HG02870 (cell line): ENCODE data around the gene GPR151.
"Not testable (repeated sequence)": the region's sequence is repeated elsewhere in the genome, so short reads cannot be mapped to it uniquely, and the experiment has no call there.

Experiments used
- ATAC-seq: cut with Tn5 transposase; IDR thresholded peaks from one replicate; pipeline ENCODE4 v1.9.1; 2021; ENCODE audit warnings: mild to moderate bottlenecking, moderate library complexity; ENCODE audit not compliant: unreplicated experiment

Gene GPR151

GRCh38 chr5:146516151-146516475, at the start of gene GPR151:
TSS of gene GPR151 (minus strand) at chr5:146516190. CDS start at chr5:146516113, 77 bp downstream.
- ATAC-seq, result no peak

DNA sequence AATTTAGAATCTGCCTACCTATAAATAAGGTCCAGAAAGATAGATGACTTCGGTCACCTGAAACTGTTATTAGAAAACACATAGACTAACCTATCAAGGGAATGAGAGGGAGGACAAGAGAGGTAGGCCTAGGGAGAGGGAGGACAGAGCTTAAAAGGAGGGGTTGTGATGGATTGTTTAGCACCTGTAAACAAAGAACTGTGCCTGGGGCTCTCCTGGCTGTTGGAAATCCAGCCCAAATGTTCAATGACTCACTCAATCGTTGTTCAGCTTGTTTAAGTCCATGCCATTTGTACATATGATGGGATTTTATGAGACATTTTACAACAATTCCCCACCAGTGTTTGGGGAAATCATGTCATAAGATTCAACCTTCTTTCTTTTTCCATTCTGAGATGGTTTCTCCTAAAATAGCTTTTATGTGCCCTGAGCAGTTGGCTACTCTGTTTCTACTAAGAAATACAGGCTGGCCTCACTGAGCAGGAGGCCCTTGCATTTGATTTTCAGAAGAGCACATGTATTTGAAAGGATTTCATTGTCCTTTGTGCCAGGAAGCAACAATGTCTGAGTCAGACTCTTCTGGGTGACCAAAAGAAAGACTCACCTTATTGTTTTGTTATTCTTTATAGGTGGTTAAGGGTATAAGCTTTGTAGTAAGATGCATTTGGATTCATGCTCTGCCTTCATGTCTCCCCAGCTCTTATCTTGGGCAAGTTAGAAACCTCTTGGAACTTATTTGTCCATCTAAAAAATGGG, 48.2 kb upstream of the GPR151 start:
- no peak for ATAC-seq

DNA sequence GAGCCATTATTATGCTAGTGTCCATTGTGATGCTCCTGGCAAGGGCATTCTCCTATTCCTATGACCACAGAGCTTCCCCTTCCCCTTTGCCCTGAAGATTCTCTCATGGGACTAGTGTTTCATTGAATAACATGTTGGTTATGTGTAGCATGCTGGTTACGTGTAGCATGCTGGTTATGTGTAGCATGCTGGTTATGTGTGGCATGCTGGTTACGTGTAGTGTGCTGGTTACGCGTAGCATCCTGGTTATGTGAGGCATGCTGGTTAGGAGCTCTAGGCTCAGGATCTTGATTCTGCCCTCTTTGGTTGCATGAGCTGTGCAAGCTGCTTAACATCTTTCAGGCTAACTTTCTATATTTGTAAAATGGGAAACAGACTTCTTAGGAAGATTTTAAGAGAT, 46.5 kb upstream of the GPR151 start:
- ATAC-seq, result no peak

- ATAC-seq, result no peak
Measured at GRCh38 chr5:146561711-146562110, 45.7 kb upstream of the GPR151 start.

GRCh38 chr5:146560205-146560812, 44.3 kb upstream of the GPR151 start:
- no peak for ATAC-seq

DNA sequence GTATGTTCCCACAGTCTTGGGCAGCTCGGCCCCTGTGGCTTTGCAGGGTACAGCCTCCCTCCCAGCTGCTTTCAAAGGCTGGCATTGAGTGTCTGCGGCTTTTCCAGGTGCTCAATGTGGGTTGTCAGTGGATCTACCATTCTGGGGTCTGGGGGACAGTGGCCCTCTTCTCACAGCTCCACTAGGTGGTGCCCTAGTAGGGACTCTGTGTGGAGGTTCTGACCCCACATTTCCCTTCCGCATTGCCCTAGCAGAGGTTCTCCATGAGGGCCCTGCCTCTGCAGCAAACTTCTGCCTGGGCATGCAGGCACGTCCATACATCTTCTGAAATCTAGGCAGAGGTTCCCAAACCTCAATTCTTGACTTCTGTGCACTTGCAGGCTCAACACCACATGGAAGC, 40.9 kb upstream of the GPR151 start:
- ATAC-seq, result not testable (repeated sequence)

- ATAC-seq, result no peak
Measured at GRCh38 chr5:146553446-146553845, 37.5 kb upstream of the GPR151 start.

DNA sequence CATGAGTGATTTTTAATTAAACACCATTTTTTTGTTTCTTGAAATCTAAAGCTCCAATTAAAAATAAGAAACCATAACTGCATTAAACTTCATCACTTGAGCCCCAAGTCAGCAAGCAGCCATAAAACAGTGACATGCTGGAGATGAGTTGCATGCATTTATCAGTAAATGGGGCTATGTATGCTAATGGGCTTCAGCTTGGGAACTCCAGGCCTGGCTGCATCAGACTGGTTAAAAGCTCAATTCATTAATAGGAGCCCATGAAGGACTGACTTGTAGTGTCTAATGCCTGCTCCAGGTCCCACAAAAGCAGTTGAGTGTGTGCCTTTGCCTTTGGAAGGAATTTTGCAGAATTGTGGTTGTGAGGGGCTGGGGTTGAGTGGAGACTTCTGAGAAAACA, 33.6 kb upstream of the GPR151 start:
- no peak for ATAC-seq

- peak; percentile 55 for ATAC-seq
Measured at GRCh38 chr5:146548781-146549449, 32.9 kb upstream of the GPR151 start.

GRCh38 chr5:146544232-146544631, 28.2 kb upstream of the GPR151 start:
- no peak for ATAC-seq

DNA sequence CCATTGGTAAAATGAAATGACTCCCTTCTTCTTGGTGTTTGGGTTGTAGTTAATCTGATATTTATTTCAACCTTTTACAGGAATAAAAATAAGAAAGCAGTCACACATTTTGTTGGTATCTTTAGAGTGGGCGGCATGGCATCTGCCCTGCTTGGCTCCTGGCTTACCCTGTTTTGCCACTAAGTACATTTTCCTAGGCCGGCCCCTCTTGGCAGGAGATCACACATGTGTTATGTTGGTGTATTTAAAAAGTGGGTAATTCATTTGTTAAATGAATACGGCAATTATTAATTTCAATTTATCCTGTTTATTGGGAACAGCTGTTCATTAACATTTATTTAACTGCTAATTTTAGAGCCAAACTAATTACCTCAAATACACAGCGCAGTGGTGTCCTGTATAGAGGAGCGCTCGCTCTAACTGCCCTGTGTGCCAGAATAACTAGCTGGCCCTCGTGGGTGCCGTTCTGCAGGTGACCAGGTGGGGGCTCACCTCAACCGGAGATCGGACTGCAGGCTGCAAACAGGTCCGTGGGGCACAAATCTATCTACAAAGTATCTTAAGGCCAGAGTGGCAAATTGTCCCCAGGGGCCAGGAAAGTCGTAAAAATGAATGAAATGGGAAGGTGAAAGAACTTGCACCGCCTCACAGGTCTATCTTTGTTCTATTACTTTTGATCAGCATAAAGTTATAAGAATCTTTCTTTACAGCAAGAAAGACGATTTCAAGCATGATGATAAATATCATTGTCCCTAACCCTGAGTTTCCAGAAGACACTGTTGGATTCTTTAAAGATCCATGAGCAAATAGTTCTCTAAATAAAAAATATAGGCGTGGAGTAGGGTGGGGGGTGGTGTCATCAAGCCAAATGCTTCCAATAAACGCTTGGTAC, 26.2 kb upstream of the GPR151 start:
- peak; percentile 98 for ATAC-seq

DNA sequence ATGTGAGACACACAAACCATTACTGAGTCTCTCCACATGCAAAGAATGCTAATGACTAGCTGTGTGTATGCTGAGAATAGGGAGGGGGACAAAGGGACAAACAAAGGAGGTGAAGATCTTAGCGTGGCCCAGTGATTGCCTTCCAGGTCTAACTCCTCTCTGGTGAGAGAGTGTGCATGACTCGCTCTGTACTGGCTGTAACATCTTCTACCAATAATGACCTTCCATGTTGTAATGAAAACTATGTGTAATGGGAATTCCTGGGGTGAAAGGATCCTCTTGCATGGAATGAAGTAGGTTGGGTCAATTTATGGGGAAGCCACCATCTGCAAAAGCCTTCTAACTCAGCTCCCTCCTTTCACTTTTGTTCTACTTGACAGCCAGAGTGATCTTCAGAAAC, 24.4 kb upstream of the GPR151 start:
- no peak for ATAC-seq

DNA sequence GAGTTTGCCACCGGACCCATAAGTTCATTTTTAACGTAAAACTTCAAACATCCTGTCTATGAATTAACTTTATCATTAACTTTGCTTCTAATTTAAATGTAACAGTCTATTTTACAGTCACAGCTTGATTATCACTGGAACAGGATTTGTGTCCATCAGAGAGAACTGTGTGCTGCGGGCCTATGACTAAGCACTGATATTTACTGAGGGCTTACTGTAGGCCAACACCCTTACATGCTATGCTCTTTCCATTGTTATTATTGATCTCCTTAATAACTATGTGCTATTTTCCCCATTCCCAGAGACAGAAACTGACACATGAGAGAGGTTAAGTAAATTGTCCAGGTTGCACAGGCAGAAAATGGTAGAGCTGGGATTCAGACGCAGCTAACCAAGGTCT, 24.0 kb upstream of the GPR151 start:
- ATAC-seq, result no peak

DNA sequence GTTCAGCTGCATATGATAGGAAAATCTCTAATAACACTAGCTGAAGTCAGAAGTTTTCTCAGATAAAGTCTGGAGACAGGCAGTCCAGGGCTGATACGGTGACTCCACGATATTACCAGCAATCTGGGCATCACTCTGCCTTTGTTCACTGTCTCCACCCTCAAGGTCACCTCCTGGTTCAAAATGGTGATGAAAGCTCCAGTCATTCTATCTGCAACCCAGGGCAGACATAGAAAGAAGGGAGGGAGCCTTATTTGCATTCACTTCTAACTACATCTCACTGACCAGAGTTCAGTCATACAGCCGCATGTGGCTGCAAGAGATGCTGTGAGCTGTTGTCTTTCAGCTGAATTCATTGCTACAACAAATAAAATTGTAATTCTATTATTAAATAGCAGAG, 22.4 kb upstream of the GPR151 start:
- no peak for ATAC-seq

DNA sequence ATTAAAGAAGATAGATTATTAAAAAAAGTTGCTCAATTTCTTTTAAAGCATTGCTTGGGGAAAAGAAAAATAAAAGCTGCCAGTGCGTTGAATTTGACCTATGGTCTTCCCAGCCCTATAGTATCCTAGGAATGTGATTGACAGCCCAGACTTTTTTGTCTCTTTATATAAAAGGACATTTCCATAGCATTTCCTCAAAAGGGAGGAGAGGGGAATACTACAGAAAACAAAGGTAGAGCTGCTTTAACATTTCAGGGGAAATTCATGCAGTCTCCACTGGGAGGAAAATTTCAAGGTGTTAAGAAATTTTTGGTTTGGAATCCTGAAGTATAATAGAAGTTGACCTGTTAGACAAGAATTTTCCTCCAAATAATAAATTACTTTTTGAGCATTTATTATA, 17.9 kb upstream of the GPR151 start:
- no peak for ATAC-seq

GRCh38 chr5:146533260-146533857, 17.4 kb upstream of the GPR151 start:
- ATAC-seq, result peak; percentile 96

- peak; percentile 57 for ATAC-seq
Measured at GRCh38 chr5:146529984-146530383, 14.0 kb upstream of the GPR151 start.

- no peak for ATAC-seq
Measured at GRCh38 chr5:146528236-146528635, 12.2 kb upstream of the GPR151 start.

DNA sequence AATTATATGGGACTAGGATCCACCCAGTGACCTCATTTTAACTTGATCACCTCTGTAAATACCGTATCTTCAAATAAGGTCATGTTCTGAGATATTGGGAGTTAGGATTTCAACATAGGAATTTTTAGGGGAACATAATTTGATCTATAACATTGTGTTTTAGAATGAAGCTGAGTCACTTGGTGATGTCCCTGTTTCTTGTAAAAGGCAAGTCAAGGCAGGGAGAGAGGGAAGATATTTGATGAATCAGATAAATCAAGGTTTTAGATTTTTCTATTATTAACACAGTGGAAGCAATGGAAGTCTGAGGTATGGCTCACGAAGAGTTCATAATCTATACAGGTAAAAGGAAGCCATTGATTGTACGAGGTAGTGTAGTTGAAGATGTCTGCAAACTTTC, 11.8 kb upstream of the GPR151 start:
- no peak for ATAC-seq

GRCh38 chr5:146523698-146524097, 7.7 kb upstream of the GPR151 start:
- ATAC-seq, result no peak
